NOMO-1 (cell line): Measurements from ENCODE around the gene LIG4.
"Not testable (repeated sequence)": the region's sequence is repeated elsewhere in the genome, so short reads cannot be mapped to it uniquely, and the experiment has no call there.

Experiments
- DNase-seq, 2 experiments: peaks; one replicate each; lab custom pipeline; 2025; ENCODE audit not compliant: unreplicated experiment in 2 of 2; lab: John Stamatoyannopoulos, UW

The LIG4 gene

DNA sequence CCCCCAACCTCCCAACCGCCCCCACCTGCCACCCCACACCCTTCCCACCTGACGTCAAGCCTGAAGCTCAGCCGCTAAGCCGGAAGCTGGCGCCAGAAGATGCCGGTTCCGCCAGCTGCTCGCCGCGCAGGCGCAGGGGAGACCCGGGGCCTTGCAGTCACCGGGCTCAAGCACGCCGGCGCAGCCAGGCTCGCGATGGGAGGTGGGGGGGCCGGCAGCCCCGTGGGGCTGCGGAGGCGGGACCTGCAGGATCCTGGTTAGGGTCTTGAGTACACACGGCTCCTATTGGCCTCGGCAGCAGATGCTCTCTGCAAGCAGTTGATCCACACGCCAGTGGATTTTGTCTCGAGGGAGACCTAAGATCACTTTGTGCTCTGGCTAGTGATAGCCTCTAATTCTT is at the start of gene LIG4:
Gene LIG4, minus strand, starts transcription at position 101 of the 400 bp plus-strand sequence. CDS start 4,268 bp downstream, outside the sequence.
- DNase-seq = peak; percentile 80 to 84

DNA sequence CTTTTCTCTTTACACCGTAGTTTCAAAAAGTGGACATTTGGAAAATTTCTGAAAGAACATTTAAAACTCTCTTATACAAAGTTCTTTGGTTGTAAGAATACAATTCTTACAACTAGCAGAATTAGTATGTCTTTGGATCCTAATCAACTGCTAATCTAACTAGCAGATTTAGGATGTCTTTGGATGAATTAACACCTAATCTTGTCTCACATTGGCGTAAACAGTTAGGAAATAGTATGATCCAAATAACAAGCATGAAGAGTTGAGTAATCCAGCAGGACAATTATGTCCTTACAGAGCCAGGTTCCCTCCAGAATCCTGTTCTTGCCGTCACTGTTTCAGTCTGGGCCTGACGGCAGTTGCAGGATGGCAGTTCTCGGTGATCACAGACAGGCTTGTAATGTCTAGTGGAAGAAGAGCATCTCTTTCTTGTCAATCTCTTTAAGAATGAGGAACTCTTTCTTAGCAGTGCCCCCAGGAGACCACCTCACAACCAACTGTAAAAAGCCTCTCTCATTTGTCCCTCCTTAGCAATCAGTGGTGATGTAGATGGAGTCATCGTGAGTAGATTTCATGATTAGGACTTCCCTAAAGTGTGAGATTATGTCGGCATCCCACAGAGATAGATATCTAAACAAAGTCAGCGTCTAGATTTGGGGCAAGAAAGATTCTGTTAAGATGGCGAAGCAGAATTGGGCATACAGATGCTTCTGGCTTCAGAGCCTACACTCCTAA is 48.5 kb upstream of the LIG4 start:
- no peak for DNase-seq

DNA sequence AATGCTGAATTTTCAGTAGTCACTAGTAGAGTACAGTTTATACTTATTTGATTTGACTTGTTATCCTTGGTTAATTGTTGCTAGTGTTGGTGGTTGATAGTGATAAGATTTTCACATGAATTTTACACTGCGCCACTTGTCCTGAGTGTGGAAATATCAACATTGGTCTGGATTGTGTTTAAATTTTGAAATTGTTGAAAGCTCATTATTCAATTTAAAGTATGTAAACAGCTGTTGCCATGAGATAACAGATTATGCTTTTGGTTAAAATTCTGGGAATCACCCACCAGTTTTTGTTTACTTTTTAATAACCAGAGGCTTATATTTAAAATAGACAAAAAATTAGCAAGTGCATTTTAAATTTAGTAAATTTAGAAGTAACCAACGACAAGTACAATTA is 41.9 kb upstream of the LIG4 start:
- DNase-seq = no peak

DNA sequence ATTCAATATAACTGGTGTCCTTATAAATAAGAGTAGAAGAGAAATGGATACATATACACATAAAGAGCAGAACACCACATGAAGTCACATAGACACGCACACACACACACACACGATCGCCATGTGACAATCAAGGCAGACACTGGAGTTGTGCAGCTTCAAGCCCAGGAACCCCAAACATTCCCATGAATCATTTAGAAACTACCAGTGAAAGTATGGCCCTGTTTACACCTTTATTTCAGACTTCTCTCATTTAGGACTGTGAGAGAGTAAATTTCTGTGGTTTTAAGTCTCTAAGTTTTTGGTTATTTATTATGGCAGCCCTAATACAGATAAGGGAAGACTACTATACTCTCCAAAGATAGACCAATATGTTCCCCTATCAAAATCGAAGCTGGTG is 33.8 kb upstream of the LIG4 start:
- DNase-seq = no peak

DNA sequence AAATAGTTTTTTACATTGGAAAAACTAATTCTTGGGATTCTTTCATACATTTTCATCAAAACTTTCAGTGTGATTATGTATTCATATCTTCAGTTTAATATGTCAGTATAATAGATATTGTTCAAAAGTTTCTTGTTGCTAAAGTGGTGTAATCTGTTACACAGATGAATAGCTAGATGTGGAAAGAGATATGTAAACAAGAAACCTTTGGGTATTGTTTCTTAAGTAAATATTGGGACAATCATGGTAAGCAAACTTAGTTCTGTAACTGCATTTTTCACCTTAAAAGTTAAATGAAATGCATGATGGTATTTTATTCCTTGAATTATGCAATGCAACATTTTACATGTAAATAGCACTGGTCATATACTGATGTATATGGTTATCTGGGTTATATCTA is 15.0 kb upstream of the LIG4 start:
- DNase-seq = no peak

DNA sequence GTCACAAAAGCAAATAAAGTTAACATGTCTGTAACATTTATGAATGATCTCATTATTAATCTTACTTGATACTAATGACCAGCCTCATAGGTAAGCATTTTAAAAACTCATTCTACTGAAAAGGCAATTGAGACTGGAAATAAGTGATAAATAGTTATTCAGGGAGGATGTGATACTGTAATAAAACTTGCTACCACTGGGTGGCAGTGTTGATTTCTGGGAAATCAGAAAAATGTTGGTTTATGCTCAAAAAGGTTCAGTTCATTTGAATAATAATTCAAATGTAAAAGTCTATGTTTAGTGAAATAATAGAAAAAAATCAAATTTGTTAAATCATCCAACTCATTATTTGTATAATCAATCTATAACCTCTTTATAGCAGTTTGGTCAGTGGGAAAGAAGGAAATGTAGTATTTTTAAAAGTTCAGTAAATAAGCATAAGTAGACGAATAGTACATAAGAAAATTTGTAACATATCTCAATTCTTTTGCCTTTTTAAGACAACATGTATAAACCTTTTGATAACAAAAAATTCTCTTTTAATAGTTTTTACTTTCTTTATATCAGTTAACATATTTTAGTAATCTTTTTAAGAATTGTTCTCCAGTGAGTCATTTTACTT is 12.4 kb upstream of the LIG4 start:
- DNase-seq = peak; percentile 10 to 45

DNA sequence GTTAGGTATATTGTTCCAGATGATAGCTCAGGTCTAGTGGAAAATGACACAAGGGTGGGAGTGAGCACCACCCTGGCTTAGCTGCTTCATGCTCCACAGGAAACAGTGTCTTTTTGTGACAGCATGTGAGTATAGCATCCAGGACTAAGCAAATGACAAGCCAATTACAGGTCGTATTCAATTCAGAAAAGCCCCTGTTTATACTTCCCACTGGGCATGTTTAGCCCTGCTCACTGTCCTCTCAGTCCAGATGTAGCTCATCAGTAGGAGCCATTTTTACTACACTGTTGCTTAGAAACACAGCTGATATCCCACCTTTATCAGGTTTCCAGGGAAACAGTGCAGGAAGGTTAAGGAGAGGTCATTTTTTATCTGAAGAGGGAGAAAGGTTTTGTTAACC is 10.8 kb upstream of the LIG4 start:
- no peak for DNase-seq

DNA sequence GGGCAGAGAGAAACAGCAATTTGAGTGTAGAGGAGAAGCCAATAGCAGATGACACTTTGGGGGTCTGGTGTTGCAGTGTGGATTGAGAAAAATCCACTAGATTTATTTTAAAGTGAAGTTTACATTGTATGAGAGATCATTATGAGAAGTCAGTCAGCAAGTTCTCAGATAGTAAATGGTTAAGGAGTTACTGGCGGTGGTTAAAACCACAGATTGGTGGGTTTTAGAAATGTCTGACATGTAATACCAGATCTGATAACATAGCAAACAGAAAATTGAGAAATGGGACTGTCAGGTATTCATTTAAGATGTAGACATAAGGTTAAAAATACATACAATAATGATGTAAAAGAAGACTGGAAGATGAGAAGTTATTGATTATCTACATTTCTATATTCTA is 10.1 kb upstream of the LIG4 start:
- DNase-seq = peak in 1 of 2 experiments; percentile 11

DNA sequence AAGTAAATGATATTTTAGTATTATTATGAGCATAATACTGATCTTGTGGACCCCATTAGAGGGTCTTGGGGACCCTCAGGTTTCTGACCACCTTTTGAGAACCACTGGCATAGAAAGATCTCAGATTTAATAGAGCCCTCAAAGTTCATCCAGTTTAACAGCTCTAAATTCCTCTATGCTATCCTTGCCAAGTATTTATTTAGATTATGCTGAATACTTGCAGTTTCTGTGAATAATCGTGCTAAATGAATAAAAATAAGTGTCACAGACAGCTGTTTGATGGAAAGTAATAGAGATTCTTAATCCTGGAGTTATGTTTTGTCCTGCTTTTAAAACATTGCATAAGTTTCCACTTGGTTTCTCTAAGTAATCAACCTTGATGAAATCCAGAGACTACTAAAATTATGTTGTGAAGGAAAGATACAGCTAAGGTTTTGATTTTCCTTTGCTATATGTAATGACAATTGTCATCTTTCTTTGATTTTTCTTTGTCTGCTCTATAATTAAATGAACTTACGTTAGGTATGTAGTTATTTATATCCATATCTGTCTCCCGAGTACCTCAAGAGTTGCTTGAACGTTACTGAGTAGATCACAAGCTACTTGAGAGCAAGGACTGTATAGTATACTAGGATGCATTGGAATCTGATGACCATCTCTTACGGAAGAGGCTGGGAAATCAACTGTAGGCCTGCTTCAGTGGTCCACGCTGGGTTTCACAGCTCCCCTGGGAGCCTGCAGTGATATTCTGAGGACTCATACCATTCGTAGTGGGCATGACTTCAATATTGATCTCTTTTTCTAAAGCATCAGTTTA is 8.6 kb upstream of the LIG4 start:
- no peak for DNase-seq

DNA sequence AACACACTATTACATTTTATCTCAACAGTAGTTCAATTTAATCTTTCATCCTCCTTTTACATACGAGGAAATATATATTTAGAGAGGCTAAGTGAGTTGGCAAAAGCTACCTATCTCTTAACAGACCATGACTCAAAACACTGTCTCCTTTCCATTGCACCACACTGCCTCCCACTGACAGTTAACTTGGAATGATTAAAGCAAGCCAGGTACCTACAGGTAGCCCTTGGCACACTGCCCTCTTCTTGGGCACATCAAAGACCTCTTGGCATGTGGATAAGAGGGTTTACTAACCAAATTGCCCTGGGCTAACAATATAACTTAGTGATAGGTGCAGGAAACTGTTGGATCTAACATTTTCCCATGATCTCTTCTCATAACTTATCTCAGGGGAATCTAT is 4.7 kb upstream of the LIG4 start:
- no peak for DNase-seq

DNA sequence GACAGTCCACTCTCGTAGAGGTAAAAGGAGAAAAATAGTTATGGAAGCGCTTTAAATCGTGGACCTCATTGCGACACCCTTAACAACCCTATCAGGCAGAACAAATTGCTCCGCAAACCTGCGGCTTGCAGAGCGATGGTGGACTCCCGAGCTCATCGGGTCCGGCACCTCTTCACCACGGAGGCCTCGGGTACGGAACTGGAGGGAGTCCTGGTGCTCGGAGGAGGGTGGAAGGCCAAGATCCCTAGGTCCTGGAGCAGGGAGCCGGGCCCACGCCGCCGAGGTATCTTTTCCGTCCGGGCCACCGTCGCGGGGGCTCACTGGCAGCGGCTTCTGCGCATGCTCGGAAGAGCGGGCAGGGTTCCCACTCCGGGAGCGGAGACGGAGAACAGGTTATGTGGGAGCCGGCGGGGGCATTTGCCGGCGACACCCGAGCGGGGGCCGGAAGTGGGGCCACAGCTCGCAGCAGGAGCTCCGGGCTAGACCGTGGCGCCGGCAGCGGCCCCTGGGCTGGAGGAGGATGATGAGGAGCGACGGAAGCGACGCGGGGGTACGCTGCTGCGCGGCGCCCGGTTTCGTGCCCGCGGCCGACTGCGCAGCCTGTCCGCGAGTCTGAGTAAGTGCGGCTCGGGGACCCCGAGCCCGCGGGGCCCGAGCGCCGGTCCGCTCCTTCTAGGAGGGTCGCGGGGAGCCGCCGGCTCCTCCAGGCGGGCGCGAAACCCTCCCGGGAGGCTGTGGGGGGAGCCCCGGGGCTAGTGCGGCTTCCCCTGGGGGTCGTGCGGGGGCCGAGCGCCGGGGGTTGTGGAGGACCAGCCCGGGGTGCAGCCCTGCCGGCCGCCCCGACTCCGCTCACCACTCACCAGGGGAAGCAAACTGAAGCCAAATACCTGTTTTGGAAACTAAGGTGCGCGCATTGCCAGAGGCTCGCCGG is 3.0 kb upstream of the LIG4 start, which contains the start of gene ABHD13:
Gene ABHD13, plus strand, starts transcription at position 349 of the 931 bp plus-strand sequence. CDS start 10,827 bp downstream, outside the sequence.
- DNase-seq = peak; percentile 78 to 81

DNA sequence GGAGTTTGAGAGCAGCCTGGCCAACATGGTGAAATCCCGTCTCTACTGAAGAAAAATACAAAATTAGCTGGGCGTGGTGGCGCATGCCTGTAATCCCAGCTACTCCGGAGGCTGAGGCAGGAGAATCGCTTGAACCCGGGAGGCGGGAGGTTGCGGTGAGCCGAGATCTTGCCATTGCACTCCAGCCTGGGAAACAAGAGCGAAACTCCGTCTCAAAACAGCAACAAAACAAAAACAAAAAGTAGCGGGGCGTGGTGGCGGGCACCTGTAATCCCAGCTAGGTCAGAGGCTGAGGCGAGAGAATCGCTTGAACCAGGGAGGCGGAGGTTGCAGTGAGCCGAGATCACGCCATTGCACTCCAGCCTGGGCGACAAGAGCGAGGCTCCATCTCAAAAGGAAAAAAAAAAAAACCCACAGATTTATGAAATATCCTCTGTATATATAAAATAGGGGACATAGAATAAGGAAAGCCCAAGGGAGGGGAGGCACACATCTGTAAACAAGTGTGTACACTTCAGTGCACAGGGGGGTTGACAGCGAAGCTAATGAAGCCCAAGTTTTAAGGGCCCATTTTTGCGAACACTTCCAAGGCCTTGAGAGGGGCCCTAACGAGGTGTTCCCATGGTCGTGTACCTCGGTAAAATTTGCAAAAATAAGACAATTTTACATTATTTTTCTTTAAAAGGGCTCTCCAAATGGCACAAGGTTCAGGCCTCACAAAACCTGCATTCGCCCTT is 2.1 kb upstream of the LIG4 start:
- DNase-seq = not testable (repeated sequence)

DNA sequence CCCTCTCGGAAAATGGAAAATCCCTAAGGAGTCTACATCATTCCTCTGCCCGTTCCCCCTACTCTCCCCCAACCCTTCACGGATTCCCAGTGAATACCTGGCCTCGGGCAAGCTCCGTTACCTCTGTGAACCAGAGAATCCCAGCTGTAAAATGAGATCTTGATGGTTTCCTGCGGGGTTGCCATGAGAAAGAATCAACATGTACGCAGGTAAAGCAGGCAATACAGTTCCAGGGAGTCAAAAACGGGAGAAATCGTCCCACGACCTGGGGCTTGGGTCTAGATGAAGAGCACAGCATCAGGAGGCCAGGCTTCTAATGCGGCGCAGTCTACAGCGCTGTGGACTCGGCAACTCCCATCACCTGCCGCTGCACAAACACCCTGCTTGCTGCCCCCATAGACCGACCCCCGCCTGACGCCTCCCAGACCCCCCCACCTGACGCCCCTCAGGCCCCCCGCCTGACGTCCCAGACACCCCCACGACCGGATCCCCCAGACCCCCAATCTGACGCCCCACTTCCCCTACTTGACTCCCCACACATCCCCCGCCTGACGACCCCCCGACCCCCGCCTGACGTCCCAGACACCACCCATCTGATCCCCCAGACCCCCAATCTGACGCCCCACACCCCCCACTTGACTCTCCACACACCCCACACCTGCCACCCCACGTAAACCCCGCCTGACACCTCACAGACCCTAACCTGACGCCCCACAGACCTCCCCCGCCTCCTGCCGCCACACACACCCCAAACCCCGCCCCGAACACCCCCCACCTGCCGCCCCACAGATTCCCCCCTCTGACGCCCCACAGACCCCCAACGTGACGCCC is 680 bp downstream of the LIG4 start:
- no peak for DNase-seq

DNA sequence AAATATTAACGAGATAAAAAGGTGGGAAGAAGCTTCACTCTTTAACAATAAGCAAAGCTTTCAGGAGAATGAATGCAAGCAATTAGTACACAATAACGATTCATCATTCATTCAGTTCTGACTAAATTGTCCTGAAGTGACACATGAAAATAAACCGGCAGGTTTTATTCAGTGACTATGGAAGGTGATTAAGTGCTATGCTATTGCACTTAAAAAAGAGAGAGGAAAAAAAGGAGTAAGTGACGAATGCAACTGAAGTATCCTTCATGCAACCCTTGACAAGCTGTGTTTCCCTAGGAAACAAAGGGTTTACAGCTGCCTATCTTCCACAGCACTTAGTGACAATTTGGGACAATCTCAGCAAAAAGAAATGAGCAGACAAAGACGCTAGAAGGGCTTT is 1.4 kb downstream of the LIG4 start:
- no peak for DNase-seq

DNA sequence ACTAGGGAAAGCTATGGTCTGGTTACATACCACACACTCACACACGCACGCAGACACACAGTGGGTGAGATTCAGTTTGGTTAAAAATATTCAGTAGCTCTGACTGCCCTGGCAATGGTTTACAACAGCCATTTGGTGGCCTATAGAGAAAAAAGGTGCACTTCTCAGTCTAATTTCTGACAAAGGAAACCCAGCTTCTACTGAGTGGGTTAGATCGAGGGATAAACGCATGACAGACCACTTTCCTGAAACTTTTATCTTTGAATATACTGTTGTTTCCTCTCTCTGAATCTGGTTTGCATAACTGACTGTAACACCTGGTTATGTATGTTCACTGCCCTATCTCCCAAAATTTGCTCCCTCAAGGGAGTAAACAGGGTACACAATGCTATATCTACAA is 2.5 kb downstream of the LIG4 start:
- DNase-seq = no peak

DNA sequence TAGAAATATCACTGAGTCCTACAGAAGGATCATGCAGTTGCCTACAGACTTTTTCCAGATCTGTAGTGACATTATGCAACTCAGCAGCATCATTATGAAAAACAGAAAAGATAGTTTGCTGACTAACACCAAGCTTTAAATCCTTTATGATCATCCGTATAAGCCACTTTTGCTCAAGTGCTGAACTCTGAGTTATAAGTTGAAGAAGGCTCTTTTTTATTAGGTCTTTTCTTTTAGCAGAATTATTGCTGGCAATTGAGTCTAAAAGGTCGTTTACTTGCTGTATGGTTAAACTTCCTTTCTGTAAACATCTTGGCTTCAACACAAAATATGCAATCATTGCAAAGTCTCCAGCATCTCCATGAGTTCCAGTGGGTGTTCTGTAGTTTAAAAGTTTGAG is 4.8 kb downstream of the LIG4 start:
- DNase-seq = no peak

DNA sequence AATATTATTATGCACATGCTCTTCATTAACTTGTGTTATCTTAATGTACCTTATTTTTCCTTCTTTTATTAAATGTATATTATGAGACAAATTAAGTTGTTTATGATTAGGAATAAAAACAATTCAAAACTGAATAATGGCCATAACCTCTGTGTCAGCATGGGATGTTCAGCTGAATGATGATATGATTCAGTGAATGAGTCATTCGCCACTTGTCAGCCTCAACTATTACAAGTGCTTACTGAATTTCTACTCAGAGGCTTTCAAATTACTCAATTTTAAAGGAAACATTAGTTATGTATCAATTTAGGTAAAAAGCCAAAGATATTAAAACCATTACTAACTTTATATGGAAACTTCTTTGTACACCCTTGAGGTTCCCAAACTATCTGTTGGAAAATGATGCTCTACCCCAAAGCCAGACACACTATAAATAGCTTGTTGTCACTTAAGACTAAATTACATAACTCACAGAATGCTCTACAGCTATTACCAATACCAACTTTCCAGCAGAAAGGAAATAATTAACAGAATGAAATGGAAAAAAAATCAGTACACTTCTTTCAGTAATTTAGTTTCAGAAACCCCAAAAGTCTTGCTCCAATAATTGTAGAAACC is 14.4 kb downstream of the LIG4 start:
- DNase-seq = no peak

DNA sequence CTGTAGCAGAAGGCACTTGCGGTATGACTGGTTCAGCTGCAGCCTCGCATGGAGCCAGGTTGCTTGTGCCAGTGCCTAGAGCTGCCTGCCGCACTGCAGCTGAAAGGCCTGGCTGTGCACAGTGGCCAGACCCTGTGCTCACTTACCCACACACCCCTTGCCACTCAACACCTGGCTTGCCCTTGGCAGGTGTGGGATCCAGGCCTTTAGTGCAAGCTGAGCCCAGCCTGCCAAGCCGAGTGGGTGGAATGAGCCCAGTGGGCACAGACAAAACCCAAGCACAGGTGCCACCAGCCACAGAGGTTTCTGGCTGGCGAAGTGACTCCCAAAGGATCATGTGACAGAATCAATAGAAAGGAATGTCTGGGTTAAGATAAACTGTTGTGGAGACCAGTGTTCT is 19.5 kb downstream of the LIG4 start:
- DNase-seq = no peak

DNA sequence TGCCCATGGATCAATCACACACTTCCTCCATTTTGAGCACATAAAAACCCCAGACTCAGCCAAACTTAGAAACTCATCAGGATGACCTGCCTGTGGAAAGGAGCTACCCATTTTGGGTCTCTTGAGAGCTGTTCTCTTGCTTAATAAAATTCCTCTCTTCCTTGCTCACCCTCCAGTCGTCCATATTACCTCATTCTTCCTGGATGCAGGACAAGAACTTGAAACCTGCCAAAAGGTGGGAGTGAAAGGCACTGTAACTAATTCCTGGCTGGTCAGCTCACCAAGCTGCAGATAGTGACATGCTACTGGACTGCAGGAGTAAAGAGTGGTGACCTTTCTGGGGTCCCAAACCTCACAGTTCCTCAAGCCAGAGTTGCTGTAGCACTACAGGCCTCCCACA is 20.2 kb downstream of the LIG4 start:
- no peak for DNase-seq
